SK-N-SH treated with all-trans-retinoic acid at 6 μM for 48 hours (cell line): ENCODE results near the gene ZNF709.

ENCODE experiments used
- ATAC-seq: fragments of 200-7000 bp; cut with Tn5 transposase; 3 replicates; pipeline ENCODE4 v1.9.1; 2020; ENCODE audit warnings: mild to moderate bottlenecking, moderate library complexity
- ESRRG ChIP-seq: fragments of 250-450 bp; sonication (Bioruptor Pico); IDR thresholded peaks from 2 replicates; pipeline ENCODE4 v1.6.1; 2021; ENCODE audit warnings: mild to moderate bottlenecking
- ISL1 ChIP-seq: fragments of 250-450 bp; sonication (Bioruptor Pico); IDR thresholded peaks from 2 replicates; pipeline ENCODE4 v2.1.2; 2022; ENCODE audit warnings: mild to moderate bottlenecking, moderate library complexity
- PPARA ChIP-seq: fragments of 250-450 bp; sonication (Bioruptor Pico); IDR thresholded peaks from 2 replicates; pipeline ENCODE4 v1.5.0; 2020; ENCODE audit warnings: mild to moderate bottlenecking, borderline replicate concordance
- RARB ChIP-seq: fragments of 250-450 bp; sonication (Bioruptor Pico); IDR thresholded peaks from 2 replicates; pipeline ENCODE4 v1.8.0; 2021; ENCODE audit warnings: mild to moderate bottlenecking, moderate library complexity
- ZFP30 ChIP-seq: fragments of 450-650 bp; formaldehyde crosslinking; IDR thresholded peaks from 2 replicates; pipeline ENCODE4 v1.5.0; 2022; ENCODE audit warnings: mild to moderate bottlenecking, moderate library complexity
- TF ChIP-seq, protein P1 (sequence below): fragments of 250-450 bp; sonication (Bioruptor Pico); IDR thresholded peaks from 2 replicates; pipeline ENCODE4 v1.8.0; 2020; ENCODE audit warnings: mild to moderate bottlenecking, moderate library complexity, borderline replicate concordance
- TF ChIP-seq, protein P2 (sequence below): fragments of 250-450 bp; sonication (Bioruptor Pico); IDR thresholded peaks from 2 replicates; pipeline ENCODE4 v1.5.1; 2021; ENCODE audit warnings: mild to moderate bottlenecking, moderate library complexity
- TF ChIP-seq, protein P3 (sequence below): fragments of 250-450 bp; sonication (Bioruptor Pico); IDR thresholded peaks from 2 replicates; pipeline ENCODE4 v1.8.0; 2021; ENCODE audit warnings: low read depth, mild to moderate bottlenecking, moderate library complexity, borderline replicate concordance
- TF ChIP-seq, protein P4 (sequence below): fragments of 250-450 bp; sonication (Bioruptor Pico); IDR thresholded peaks from 2 replicates; pipeline ENCODE4 v1.5.1; 2020; ENCODE audit warnings: low read depth, mild to moderate bottlenecking, moderate library complexity
- TF ChIP-seq, protein P5 (sequence below): fragments of 250-450 bp; sonication (Bioruptor Pico); IDR thresholded peaks from 2 replicates; pipeline ENCODE4 v1.5.0; 2020; ENCODE audit warnings: mild to moderate bottlenecking, moderate library complexity

The ZNF709 gene

DNA sequence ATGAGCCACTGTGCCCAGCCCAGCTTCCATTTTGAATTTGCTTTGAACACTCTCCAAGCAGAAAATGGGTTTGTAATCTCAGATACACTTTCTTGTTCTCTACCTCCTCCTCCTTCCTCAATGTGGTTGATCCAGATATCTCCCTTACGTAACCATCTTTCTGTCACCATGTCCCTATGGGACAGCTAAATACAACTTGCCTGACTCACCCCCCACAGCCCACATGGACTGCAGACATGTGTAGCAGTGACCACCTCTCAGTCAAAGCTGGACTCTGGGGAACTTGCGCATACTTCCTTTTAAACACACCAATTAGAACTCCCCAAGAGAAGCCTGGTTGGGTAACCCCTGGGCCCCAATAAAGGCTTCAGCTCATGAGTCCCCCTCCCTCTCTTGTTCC is 72.7 kb downstream of the ZNF709 start:
- no peak for ATAC-seq
- TF ChIP-seq, protein P1, sequence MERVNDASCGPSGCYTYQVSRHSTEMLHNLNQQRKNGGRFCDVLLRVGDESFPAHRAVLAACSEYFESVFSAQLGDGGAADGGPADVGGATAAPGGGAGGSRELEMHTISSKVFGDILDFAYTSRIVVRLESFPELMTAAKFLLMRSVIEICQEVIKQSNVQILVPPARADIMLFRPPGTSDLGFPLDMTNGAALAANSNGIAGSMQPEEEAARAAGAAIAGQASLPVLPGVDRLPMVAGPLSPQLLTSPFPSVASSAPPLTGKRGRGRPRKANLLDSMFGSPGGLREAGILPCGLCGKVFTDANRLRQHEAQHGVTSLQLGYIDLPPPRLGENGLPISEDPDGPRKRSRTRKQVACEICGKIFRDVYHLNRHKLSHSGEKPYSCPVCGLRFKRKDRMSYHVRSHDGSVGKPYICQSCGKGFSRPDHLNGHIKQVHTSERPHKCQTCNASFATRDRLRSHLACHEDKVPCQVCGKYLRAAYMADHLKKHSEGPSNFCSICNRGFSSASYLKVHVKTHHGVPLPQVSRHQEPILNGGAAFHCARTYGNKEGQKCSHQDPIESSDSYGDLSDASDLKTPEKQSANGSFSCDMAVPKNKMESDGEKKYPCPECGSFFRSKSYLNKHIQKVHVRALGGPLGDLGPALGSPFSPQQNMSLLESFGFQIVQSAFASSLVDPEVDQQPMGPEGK (CRISPR knock-in tag): no peak
- TF ChIP-seq, protein P2, sequence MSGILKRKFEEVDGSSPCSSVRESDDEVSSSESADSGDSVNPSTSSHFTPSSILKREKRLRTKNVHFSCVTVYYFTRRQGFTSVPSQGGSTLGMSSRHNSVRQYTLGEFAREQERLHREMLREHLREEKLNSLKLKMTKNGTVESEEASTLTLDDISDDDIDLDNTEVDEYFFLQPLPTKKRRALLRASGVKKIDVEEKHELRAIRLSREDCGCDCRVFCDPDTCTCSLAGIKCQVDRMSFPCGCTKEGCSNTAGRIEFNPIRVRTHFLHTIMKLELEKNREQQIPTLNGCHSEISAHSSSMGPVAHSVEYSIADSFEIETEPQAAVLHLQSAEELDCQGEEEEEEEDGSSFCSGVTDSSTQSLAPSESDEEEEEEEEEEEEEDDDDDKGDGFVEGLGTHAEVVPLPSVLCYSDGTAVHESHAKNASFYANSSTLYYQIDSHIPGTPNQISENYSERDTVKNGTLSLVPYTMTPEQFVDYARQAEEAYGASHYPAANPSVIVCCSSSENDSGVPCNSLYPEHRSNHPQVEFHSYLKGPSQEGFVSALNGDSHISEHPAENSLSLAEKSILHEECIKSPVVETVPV (CRISPR knock-in tag): no peak
- TF ChIP-seq, protein P3, sequence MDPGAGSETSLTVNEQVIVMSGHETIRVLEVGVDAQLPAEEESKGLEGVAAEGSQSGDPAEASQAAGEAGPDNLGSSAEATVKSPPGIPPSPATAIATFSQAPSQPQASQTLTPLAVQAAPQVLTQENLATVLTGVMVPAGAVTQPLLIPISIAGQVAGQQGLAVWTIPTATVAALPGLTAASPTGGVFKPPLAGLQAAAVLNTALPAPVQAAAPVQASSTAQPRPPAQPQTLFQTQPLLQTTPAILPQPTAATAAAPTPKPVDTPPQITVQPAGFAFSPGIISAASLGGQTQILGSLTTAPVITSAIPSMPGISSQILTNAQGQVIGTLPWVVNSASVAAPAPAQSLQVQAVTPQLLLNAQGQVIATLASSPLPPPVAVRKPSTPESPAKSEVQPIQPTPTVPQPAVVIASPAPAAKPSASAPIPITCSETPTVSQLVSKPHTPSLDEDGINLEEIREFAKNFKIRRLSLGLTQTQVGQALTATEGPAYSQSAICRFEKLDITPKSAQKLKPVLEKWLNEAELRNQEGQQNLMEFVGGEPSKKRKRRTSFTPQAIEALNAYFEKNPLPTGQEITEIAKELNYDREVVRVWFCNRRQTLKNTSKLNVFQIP (CRISPR knock-in tag): no peak
- no peak for TF ChIP-seq ESRRG (CRISPR knock-in tag)
- no peak for TF ChIP-seq ISL1 (CRISPR knock-in tag)
- no peak for TF ChIP-seq PPARA
- no peak for TF ChIP-seq ZFP30 (CRISPR knock-in tag)
- TF ChIP-seq, protein P4, sequence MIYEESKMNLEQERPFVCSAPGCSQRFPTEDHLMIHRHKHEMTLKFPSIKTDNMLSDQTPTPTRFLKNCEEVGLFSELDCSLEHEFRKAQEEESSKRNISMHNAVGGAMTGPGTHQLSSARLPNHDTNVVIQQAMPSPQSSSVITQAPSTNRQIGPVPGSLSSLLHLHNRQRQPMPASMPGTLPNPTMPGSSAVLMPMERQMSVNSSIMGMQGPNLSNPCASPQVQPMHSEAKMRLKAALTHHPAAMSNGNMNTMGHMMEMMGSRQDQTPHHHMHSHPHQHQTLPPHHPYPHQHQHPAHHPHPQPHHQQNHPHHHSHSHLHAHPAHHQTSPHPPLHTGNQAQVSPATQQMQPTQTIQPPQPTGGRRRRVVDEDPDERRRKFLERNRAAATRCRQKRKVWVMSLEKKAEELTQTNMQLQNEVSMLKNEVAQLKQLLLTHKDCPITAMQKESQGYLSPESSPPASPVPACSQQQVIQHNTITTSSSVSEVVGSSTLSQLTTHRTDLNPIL (CRISPR knock-in tag): no peak
- TF ChIP-seq RARB (CRISPR knock-in tag): no peak
- TF ChIP-seq, protein P5, sequence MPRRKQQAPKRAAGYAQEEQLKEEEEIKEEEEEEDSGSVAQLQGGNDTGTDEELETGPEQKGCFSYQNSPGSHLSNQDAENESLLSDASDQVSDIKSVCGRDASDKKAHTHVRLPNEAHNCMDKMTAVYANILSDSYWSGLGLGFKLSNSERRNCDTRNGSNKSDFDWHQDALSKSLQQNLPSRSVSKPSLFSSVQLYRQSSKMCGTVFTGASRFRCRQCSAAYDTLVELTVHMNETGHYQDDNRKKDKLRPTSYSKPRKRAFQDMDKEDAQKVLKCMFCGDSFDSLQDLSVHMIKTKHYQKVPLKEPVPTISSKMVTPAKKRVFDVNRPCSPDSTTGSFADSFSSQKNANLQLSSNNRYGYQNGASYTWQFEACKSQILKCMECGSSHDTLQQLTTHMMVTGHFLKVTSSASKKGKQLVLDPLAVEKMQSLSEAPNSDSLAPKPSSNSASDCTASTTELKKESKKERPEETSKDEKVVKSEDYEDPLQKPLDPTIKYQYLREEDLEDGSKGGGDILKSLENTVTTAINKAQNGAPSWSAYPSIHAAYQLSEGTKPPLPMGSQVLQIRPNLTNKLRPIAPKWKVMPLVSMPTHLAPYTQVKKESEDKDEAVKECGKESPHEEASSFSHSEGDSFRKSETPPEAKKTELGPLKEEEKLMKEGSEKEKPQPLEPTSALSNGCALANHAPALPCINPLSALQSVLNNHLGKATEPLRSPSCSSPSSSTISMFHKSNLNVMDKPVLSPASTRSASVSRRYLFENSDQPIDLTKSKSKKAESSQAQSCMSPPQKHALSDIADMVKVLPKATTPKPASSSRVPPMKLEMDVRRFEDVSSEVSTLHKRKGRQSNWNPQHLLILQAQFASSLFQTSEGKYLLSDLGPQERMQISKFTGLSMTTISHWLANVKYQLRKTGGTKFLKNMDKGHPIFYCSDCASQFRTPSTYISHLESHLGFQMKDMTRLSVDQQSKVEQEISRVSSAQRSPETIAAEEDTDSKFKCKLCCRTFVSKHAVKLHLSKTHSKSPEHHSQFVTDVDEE: no peak
